Measurements from ENCODE around the gene MPI. TPM values are rescaled to one million over a fixed set of nuclear protein-coding genes. Genes with fewer than 3 reads are reported as not detected.

Gene MPI
- total RNA-seq, 1 donor from 2014 or later: 25.9 TPM

DNA sequence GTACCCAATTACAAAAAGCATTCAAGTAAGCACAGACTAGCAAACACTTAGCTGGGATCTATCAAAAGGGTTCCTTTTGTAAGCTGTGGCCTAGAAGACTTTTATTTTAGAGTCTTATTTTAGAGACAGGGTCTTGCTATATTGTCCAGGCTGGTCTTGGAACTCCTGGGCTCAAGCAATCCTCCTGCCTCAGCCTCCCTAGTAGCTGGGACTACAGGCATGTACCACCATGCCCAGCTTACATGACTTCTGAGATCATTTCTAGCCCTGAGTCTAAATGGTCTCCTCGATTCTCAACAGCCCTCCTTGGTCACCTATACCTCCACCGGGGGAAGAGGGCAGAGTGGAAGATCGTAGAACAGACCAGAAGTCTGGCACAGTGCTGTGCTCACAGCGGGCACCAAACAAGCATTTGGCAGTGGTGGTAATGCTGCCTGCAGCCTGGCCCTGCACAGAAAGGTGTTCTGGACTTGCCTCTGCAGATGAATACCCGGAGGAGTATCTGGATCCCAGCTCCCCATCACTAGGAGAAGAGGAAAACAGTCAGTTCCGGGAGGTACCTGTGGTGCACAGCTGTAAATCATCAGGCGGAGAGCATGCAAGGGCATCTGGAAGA lies 14.5 kb downstream of the MPI start:
- peaks cover 24% of the 10 kb centered on the region for H3K79me2 ChIP-seq (ENCODE audit: insufficient read depth, low read length)
- Mint-ChIP-seq H3K9me3 (ENCODE audit: unreplicated experiment) (no peaks in the 10 kb centered on the region), H3K27ac (ENCODE audit: unreplicated experiment) (peak overlapping the region; percentile 5), H3K27me3 (ENCODE audit: low read depth, unreplicated experiment) (no peaks in the 10 kb centered on the region), H3K4me3 (ENCODE audit: unreplicated experiment) (peak overlapping the region; percentile 96), H3K36me3 (ENCODE audit: low read depth, unreplicated experiment) (peaks cover 24% of the 10 kb centered on the region), H3K4me1 (ENCODE audit: low read depth, unreplicated experiment) (peaks cover 23% of the 10 kb centered on the region)
- no peak for TF ChIP-seq EZH2 (IDR thresholded peaks at IDR 0.05; ENCODE audit: insufficient read depth, low read length)
- TF ChIP-seq, protein P1, sequence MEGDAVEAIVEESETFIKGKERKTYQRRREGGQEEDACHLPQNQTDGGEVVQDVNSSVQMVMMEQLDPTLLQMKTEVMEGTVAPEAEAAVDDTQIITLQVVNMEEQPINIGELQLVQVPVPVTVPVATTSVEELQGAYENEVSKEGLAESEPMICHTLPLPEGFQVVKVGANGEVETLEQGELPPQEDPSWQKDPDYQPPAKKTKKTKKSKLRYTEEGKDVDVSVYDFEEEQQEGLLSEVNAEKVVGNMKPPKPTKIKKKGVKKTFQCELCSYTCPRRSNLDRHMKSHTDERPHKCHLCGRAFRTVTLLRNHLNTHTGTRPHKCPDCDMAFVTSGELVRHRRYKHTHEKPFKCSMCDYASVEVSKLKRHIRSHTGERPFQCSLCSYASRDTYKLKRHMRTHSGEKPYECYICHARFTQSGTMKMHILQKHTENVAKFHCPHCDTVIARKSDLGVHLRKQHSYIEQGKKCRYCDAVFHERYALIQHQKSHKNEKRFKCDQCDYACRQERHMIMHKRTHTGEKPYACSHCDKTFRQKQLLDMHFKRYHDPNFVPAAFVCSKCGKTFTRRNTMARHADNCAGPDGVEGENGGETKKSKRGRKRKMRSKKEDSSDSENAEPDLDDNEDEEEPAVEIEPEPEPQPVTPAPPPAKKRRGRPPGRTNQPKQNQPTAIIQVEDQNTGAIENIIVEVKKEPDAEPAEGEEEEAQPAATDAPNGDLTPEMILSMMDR (IDR thresholded peaks at IDR 0.05; ENCODE audit: insufficient read depth, low read depth, low read length): no peak
- H3K27ac ChIP-seq (ENCODE audit: low read depth, low read length): peak overlapping the region; percentile 8
- peaks cover 38% of the 10 kb centered on the region for H3K36me3 ChIP-seq (ENCODE audit: insufficient read depth, low read length)
- no peak overlapping the region for H3K4me3 ChIP-seq (ENCODE audit: insufficient read depth, low read depth, low read length)
- H3K27me3 ChIP-seq (ENCODE audit: insufficient read depth, low read length): no peaks in the 10 kb centered on the region
- peaks cover 19% of the 10 kb centered on the region for H3K4me1 ChIP-seq (ENCODE audit: insufficient read depth, low read length)
- H2AFZ ChIP-seq (ENCODE audit: low read depth, low read length): no peak overlapping the region
- peak overlapping the region; percentile 98 for H3K4me2 ChIP-seq (ENCODE audit: low read length)
- no peaks in the 10 kb centered on the region for H3K9me3 ChIP-seq (ENCODE audit: insufficient read depth, low read depth, low read length)
- FAIRE-seq (no peak), DNase-seq (ENCODE audit: low read depth) (no peak)
- H3K9ac ChIP-seq (ENCODE audit: low read length): peak overlapping the region; percentile 21
- H4K20me1 ChIP-seq (ENCODE audit: insufficient read depth, low read length): peaks cover 46% of the 10 kb centered on the region

DNA sequence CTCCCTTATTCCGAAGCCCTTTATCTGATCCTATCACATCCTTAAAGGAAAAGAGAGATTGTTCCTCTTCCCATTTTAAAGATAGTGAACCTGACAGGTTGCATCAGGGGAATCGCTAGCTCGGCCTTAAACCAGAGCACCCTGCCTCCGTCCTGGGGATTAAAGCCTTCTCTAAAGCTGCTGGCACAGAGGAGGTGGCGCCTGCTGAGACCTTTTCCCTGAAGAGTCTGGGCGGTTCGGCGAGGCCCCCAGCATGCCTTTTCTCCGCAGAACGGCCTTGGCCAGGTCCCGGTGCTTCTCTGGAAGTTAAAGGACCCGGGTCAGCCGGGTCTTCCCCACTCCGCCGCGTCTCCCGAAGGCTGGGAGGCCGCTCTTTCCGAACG lies 16.2 kb downstream of the MPI start:
- Histone ChIP-seq H3K4me2 (ENCODE audit: low read length) (peak overlapping the region; percentile 98), H2AFZ (ENCODE audit: low read depth, low read length) (peak overlapping the region; percentile 99), H3K9ac (ENCODE audit: low read length) (peak overlapping the region; percentile 94), H3K27ac (ENCODE audit: low read depth, low read length) (peak overlapping the region; percentile 82), H3K79me2 (ENCODE audit: insufficient read depth, low read length) (peaks cover 24% of the 10 kb centered on the region), H3K4me1 (ENCODE audit: insufficient read depth, low read length) (peaks cover 19% of the 10 kb centered on the region), H4K20me1 (ENCODE audit: insufficient read depth, low read length) (peaks cover 38% of the 10 kb centered on the region), H3K9me3 (ENCODE audit: insufficient read depth, low read depth, low read length) (no peaks in the 10 kb centered on the region), H3K27me3 (ENCODE audit: insufficient read depth, low read length) (no peaks in the 10 kb centered on the region), H3K4me3 (ENCODE audit: insufficient read depth, low read depth, low read length) (peak overlapping the region; percentile 83), H3K36me3 (ENCODE audit: insufficient read depth, low read length) (peaks cover 27% of the 10 kb centered on the region)
- Mint-ChIP-seq H3K4me3 (ENCODE audit: unreplicated experiment) (peak overlapping the region; percentile 96), H3K27me3 (ENCODE audit: low read depth, unreplicated experiment) (no peaks in the 10 kb centered on the region), H3K9me3 (ENCODE audit: unreplicated experiment) (no peaks in the 10 kb centered on the region), H3K4me1 (ENCODE audit: low read depth, unreplicated experiment) (peaks cover 23% of the 10 kb centered on the region), H3K36me3 (ENCODE audit: low read depth, unreplicated experiment) (peaks cover 17% of the 10 kb centered on the region), H3K27ac (ENCODE audit: unreplicated experiment) (peak overlapping the region; percentile 91)
- DNase-seq (ENCODE audit: low read depth) (no peak), FAIRE-seq (no peak)
- TF ChIP-seq, protein P1 (IDR thresholded peaks at IDR 0.05; ENCODE audit: insufficient read depth, low read depth, low read length): no peak
- no peak for TF ChIP-seq EZH2 (IDR thresholded peaks at IDR 0.05; ENCODE audit: insufficient read depth, low read length)

All from astrocyte (in vitro differentiated cells and primary cell).